DND-41 (cell line): ENCODE results near the gene PADI4.

Experiments used
- ATAC-seq: fragments of 200-7000 bp; cut with Tn5 transposase; 3 replicates; pipeline ENCODE4 v1.9.1; 2021; ENCODE audit warnings: low read depth; ENCODE audit not compliant: insufficient read depth
- DNase-seq: peaks from one replicate; pipeline ENCODE4 v3.0.0-alpha.2; 2020
- H2AFZ ChIP-seq: 2 replicates; pipeline ENCODE4 v1.6.0; 2012; ENCODE audit warnings: low read depth, low read length
- H3K27ac ChIP-seq: 2 replicates; pipeline ENCODE4 v1.5.1; 2012; ENCODE audit warnings: low read length, inconsistent platforms
- H3K27me3 ChIP-seq: fragments of 200-600 bp; sonication (generic); 2 replicates; pipeline ENCODE4 v1.6.0; 2012; ENCODE audit warnings: low read length, mild to moderate bottlenecking, inconsistent platforms; ENCODE audit not compliant: insufficient read depth, poor library complexity
- H3K36me3 ChIP-seq: 2 replicates; pipeline ENCODE4 v1.5.1; 2012; ENCODE audit warnings: low read length, inconsistent platforms; ENCODE audit not compliant: insufficient read depth
- H3K4me1 ChIP-seq: 2 replicates; pipeline ENCODE4 v1.5.1; 2012; ENCODE audit warnings: mild to moderate bottlenecking, low read length; ENCODE audit not compliant: insufficient read depth
- H3K4me2 ChIP-seq: 2 replicates; pipeline ENCODE4 v1.6.0; 2012; ENCODE audit warnings: mild to moderate bottlenecking, moderate library complexity, low read length, inconsistent platforms; ENCODE audit not compliant: insufficient read depth
- H3K4me3 ChIP-seq, 2 experiments: fragments of 200-600 bp in 1 of 2; shearing (Covaris generic) in 1 of 2; 2 replicates each; pipeline ENCODE4 v1.5.1; 2012 to 2016; ENCODE audit warnings: inconsistent platforms in 2 of 2, low read length in 2 of 2, mild to moderate bottlenecking in 2 of 2, low read depth in 1 of 2, moderate library complexity in 1 of 2
- H3K79me2 ChIP-seq: 2 replicates; pipeline ENCODE4 v1.6.0; 2012; ENCODE audit warnings: low read length, inconsistent platforms; ENCODE audit not compliant: insufficient read depth
- H3K9ac ChIP-seq: 2 replicates; pipeline ENCODE4 v1.6.0; 2012; ENCODE audit warnings: low read depth, mild to moderate bottlenecking, inconsistent platforms, low read length, moderate library complexity
- H3K9me3 ChIP-seq: 2 replicates; pipeline ENCODE4 v1.5.1; 2012; ENCODE audit warnings: low read length, moderate library complexity, mild to moderate bottlenecking, inconsistent platforms; ENCODE audit not compliant: insufficient read depth, severe bottlenecking
- H4K20me1 ChIP-seq: 2 replicates; pipeline ENCODE4 v1.6.0; 2012; ENCODE audit warnings: low read length; ENCODE audit not compliant: insufficient read depth
- CTCF ChIP-seq: IDR thresholded peaks from 2 replicates; pipeline ENCODE4 v1.5.1; 2012; ENCODE audit warnings: borderline replicate concordance, low read length, moderate library complexity, mild to moderate bottlenecking; ENCODE audit not compliant: poor library complexity, severe bottlenecking; ENCODE audit errors: extremely low read depth
- EZH2 ChIP-seq: IDR thresholded peaks from 3 replicates; pipeline ENCODE4 v1.6.1; 2012; ENCODE audit warnings: borderline replicate concordance, low read depth, mild to moderate bottlenecking, moderate library complexity, low read length, inconsistent platforms; ENCODE audit not compliant: severe bottlenecking

The PADI4 gene

GRCh38 chr1:17393230-17393629 is 85.2 kb downstream of the PADI4 start:
- no peak for ATAC-seq
- Histone ChIP-seq H3K4me1 (no peaks in the 10 kb centered on the region), H2AFZ (no peak overlapping the region), H3K4me2 (no peak overlapping the region), H3K27ac (no peak overlapping the region), H3K4me3 (no peak overlapping the region), H3K79me2 (no peaks in the 10 kb centered on the region), H4K20me1 (peaks cover 8% of the 10 kb centered on the region), H3K36me3 (no peaks in the 10 kb centered on the region), H3K27me3 (no peaks in the 10 kb centered on the region), H3K9ac (no peak overlapping the region), H3K9me3 (no peaks in the 10 kb centered on the region)
- TF ChIP-seq CTCF (no peak), EZH2 (no peak)
- DNase-seq, result no peak

GRCh38 chr1:17397910-17398695 is 90.1 kb downstream of the PADI4 start:
- no peaks in the 10 kb centered on the region for H3K79me2 ChIP-seq
- no peak overlapping the region for H2AFZ ChIP-seq
- no peak overlapping the region for H3K27ac ChIP-seq
- TF ChIP-seq EZH2 (no peak), CTCF (no peak)
- no peaks in the 10 kb centered on the region for H3K27me3 ChIP-seq
- no peak overlapping the region for H3K4me3 ChIP-seq
- H3K36me3 ChIP-seq, result no peaks in the 10 kb centered on the region
- DNase-seq (no peak), ATAC-seq (no peak)
- H3K9me3 ChIP-seq, result no peaks in the 10 kb centered on the region
- no peak overlapping the region for H3K9ac ChIP-seq
- H3K4me1 ChIP-seq, result no peaks in the 10 kb centered on the region
- H4K20me1 ChIP-seq, result peaks cover under 1% of the 10 kb centered on the region; the same call in 1 of the 2 replicates
- H3K4me2 ChIP-seq, result no peak overlapping the region

- Histone ChIP-seq H3K4me1 (no peaks in the 10 kb centered on the region), H3K27ac (no peak overlapping the region), H3K9ac (no peak overlapping the region), H4K20me1 (peaks cover 12% of the 10 kb centered on the region), H3K4me2 (no peak overlapping the region), H2AFZ (no peak overlapping the region), H3K9me3 (no peaks in the 10 kb centered on the region), H3K36me3 (peaks cover 1% of the 10 kb centered on the region; the same call in 1 of the 2 replicates), H3K79me2 (no peaks in the 10 kb centered on the region), H3K4me3 (no peak overlapping the region), H3K27me3 (no peaks in the 10 kb centered on the region)
- TF ChIP-seq EZH2 (no peak), CTCF (no peak)
- DNase-seq (no peak), ATAC-seq (no peak)
Measured at GRCh38 chr1:17400725-17401341, 92.8 kb downstream of the PADI4 start.
